Activated naive CD4-positive, alpha-beta T cell (primary cell): ENCODE data around the gene FKBP9.
"Not testable (repeated sequence)": the region's sequence is repeated elsewhere in the genome, so short reads cannot be mapped to it uniquely, and the experiment has no call there.

Source experiments
- DNase-seq, 4 experiments: peaks; one replicate each; lab custom pipeline; 2025; lab: John Stamatoyannopoulos, UW

FKBP9 gene

GRCh38 chr7:32957326-32958045, at the start of gene FKBP9:
Gene FKBP9, plus strand, starts transcription at chr7:32957440. Its CDS starts 134 bp downstream, at chr7:32957574.
- no peak for DNase-seq

GRCh38 chr7:32910195-32910594, 47.0 kb upstream of the FKBP9 start:
- no peak for DNase-seq

- DNase-seq, result no peak
These were observed 43.1 kb upstream of the FKBP9 start for GRCh38 chr7:32914184-32914583.

GRCh38 chr7:32915041-32915536, 42.2 kb upstream of the FKBP9 start:
- no peak for DNase-seq

- no peak for DNase-seq
These were observed 41.2 kb upstream of the FKBP9 start for GRCh38 chr7:32916006-32916405.

GRCh38 chr7:32916994-32917393, 40.2 kb upstream of the FKBP9 start:
- not testable (repeated sequence) for DNase-seq

GRCh38 chr7:32921896-32922295, 35.3 kb upstream of the FKBP9 start:
- no peak for DNase-seq

- no peak for DNase-seq
These were observed 28.4 kb upstream of the FKBP9 start for GRCh38 chr7:32928785-32929298.

GRCh38 chr7:32929430-32930143, 27.7 kb upstream of the FKBP9 start:
- DNase-seq, result no peak

- no peak for DNase-seq
These were observed 26.9 kb upstream of the FKBP9 start for GRCh38 chr7:32930378-32930777.

GRCh38 chr7:32935558-32935957, 21.7 kb upstream of the FKBP9 start:
- no peak for DNase-seq

GRCh38 chr7:32936689-32937088, 20.6 kb upstream of the FKBP9 start:
- no peak for DNase-seq

- no peak for DNase-seq
These were observed 19.7 kb upstream of the FKBP9 start for GRCh38 chr7:32937344-32938174.

GRCh38 chr7:32941181-32941580, 16.1 kb upstream of the FKBP9 start:
- DNase-seq, result no peak

- DNase-seq, result no peak
These were observed 15.4 kb upstream of the FKBP9 start for GRCh38 chr7:32941681-32942414.

GRCh38 chr7:32942415-32943251, 14.6 kb upstream of the FKBP9 start:
- peak; percentile 18 to 60 (median 36) for DNase-seq

GRCh38 chr7:32943252-32944030, 13.8 kb upstream of the FKBP9 start:
- DNase-seq, result peak in 1 of 4 experiments; percentile 5

GRCh38 chr7:32947420-32947983, 9.7 kb upstream of the FKBP9 start:
- DNase-seq, result no peak

- DNase-seq, result no peak
These were observed 9.0 kb upstream of the FKBP9 start for GRCh38 chr7:32948202-32948601.
